B cell (primary cell): Measurements from ENCODE around the gene NAV1. TPM values are rescaled to one million over a fixed set of nuclear protein-coding genes. Genes with fewer than 3 reads are reported as not detected.

ENCODE experiments used
- ATAC-seq: fragments of 200-7000 bp; cut with Tn5 transposase; one replicate; pipeline ENCODE4 v1.10.0; 2021; ENCODE audit warnings: low read depth, mild to moderate bottlenecking, moderate number of reproducible peaks, moderate library complexity
- CTCF ChIA-PET: fragments of 350-600 bp; sonication (Branson Sonifier 250); formaldehyde crosslinking; loops from one replicate; lab custom pipeline; 2021; ENCODE audit warnings: antibody characterized with exemption, inconsistent platforms; lab: Charles Lee
- POLR2A ChIA-PET: fragments of 350-600 bp; sonication (Branson Sonifier 250); formaldehyde crosslinking; loops from one replicate; lab custom pipeline; 2021; ENCODE audit warnings: antibody characterized with exemption; lab: Charles Lee
- DNase-seq: peaks from one replicate; pipeline ENCODE4 v3.0.0; 2013
- H2AFZ ChIP-seq: 2 replicates; pipeline ENCODE4 v1.6.1; 2012; ENCODE audit warnings: mild to moderate bottlenecking, low read depth, low read length; ENCODE audit not compliant: insufficient read depth, poor library complexity, severe bottlenecking
- H3K27ac ChIP-seq, 2 donors: 1 replicate in 1 of 2; 2 replicates in 1 of 2; pipeline ENCODE4 v1.5.1; 2012 to 2013; ENCODE audit warnings: low read length in 2 of 2, mild to moderate bottlenecking in 2 of 2, moderate library complexity in 1 of 2
- H3K27me3 ChIP-seq, 4 experiments: fragments of 200-600 bp in 1 of 4; sonication (generic) in 1 of 4; replicated peaks in 1 of 4; 1 replicate in 2 of 4; 2 replicates in 2 of 4; pipeline versions ENCODE4 v1.6.1 to v1.7.0; 2013 to 2016; ENCODE audit warnings: low read length in 3 of 4, mild to moderate bottlenecking in 2 of 4, mixed read lengths in 1 of 4, moderate library complexity in 1 of 4; ENCODE audit not compliant: insufficient read depth in 4 of 4, control insufficient read depth in 3 of 4; ENCODE audit errors: control extremely low read depth in 1 of 4
- H3K36me3 ChIP-seq, 2 experiments: replicated peaks in 1 of 2; 1 replicate in 1 of 2; 2 replicates in 1 of 2; pipeline versions ENCODE4 v1.6.1 to v1.7.1; 2013; ENCODE audit warnings: low read length in 1 of 2; ENCODE audit not compliant: insufficient read depth in 2 of 2, control insufficient read depth in 1 of 2; ENCODE audit errors: control extremely low read depth in 1 of 2, extremely low read depth in 1 of 2
- H3K4me1 ChIP-seq, 2 donors: fragments of 200-600 bp in 1 of 2; sonication (generic) in 1 of 2; 1 replicate in 1 of 2; 2 replicates in 1 of 2; pipeline versions ENCODE4 v1.5.1 to v1.6.1; 2013 to 2017; ENCODE audit warnings: low read length in 2 of 2; ENCODE audit not compliant: control insufficient read depth in 2 of 2, insufficient read depth in 2 of 2
- H3K4me2 ChIP-seq: replicated peaks from 2 replicates; pipeline ENCODE3; 2012; ENCODE audit warnings: mild to moderate bottlenecking, low read depth, low read length; ENCODE audit not compliant: poor library complexity, severe bottlenecking
- H3K4me3 ChIP-seq, 5 experiments: fragments of 200-600 bp in 1 of 5; sonication (generic) in 1 of 5; 1 replicate in 3 of 5; 2 replicates in 2 of 5; pipeline versions ENCODE4 v1.5.1 to v1.7.0; 2011 to 2016; ENCODE audit warnings: low read length in 4 of 5, mild to moderate bottlenecking in 4 of 5, low read depth in 2 of 5, control low read depth in 1 of 5, moderate library complexity in 1 of 5; ENCODE audit not compliant: insufficient read depth in 1 of 5; ENCODE audit errors: control extremely low read depth in 1 of 5, extremely low read depth in 1 of 5
- H3K79me2 ChIP-seq: fragments of 200-600 bp; sonication (generic); one replicate; pipeline ENCODE4 v1.6.0; 2016; ENCODE audit warnings: low read length; ENCODE audit not compliant: control insufficient read depth, insufficient read depth
- H3K9ac ChIP-seq: fragments of 200-600 bp; sonication (generic); 2 replicates; pipeline ENCODE4 v1.6.1; 2017; ENCODE audit warnings: mild to moderate bottlenecking, low read length, moderate library complexity
- H3K9me3 ChIP-seq, 3 donors: one replicate each; pipeline versions ENCODE4 v1.6.1 to v1.7.1; 2013; ENCODE audit warnings: low read length in 2 of 3; ENCODE audit not compliant: control insufficient read depth in 2 of 3, insufficient read depth in 1 of 3; ENCODE audit errors: control extremely low read depth in 1 of 3
- H4K20me1 ChIP-seq: 2 replicates; pipeline ENCODE4 v1.6.0; 2012; ENCODE audit warnings: mild to moderate bottlenecking, low read length; ENCODE audit not compliant: insufficient read depth, control insufficient read depth, poor library complexity, severe bottlenecking
- H3K27ac Mint-ChIP-seq: one replicate; pipeline ENCODE4 v1.8.0; 2021; ENCODE audit warnings: mixed read lengths
- H3K27me3 Mint-ChIP-seq: one replicate; pipeline ENCODE4 v1.8.0; 2021; ENCODE audit warnings: mixed read lengths
- H3K4me1 Mint-ChIP-seq: one replicate; pipeline ENCODE4 v1.8.0; 2021; ENCODE audit warnings: mixed read lengths
- H3K4me3 Mint-ChIP-seq: one replicate; pipeline ENCODE4 v1.8.0; 2021; ENCODE audit warnings: mixed read lengths
- H3K9me3 Mint-ChIP-seq: one replicate; pipeline ENCODE4 v1.8.0; 2022; ENCODE audit warnings: mixed read lengths; ENCODE audit not compliant: insufficient read depth
- EZH2 ChIP-seq: IDR thresholded peaks from 2 replicates; pipeline ENCODE4 v1.6.1; 2012; ENCODE audit warnings: borderline replicate concordance, low read depth, mild to moderate bottlenecking, moderate library complexity, low read length; ENCODE audit not compliant: insufficient read depth, poor library complexity, severe bottlenecking
- WGBS: methylation state at CpG from one replicate; pipeline ENCODE4 v1.1.5; 2013; ENCODE audit warnings: missing lambda C conversion rate; ENCODE audit not compliant: insufficient coverage; 5-methylcytosine and 5-hydroxymethylcytosine counted together
- intact Hi-C: fragments of 100-400 bp; cut with micrococcal nuclease; formaldehyde crosslinking; loops from one replicate; pipeline ENCODE4 v1.10.0; 2022
- polyA plus RNA-seq: library from polyadenylated mRNA; depleted of rRNA; stranded (reverse); fragments of >200 nt; gene quantifications from 2 replicates; pipeline ENCODE4 v1.2.3, GENCODE V29; 2012
- total RNA-seq, 2 donors: library from RNA; stranded (reverse); fragments of 120-200 nt in 1 of 2; gene quantifications; 1 replicate in 1 of 2; 2 replicates in 1 of 2; pipeline versions ENCODE4 v1.2.3 to v1.2.4, GENCODE V29; 2013 to 2022
- TF ChIP-seq, protein P1 (sequence below): fragments of 200-600 bp; IDR thresholded peaks from one replicate; pipeline ENCODE4 v1.8.0; 2022; ENCODE audit warnings: antibody characterized with exemption, mild to moderate bottlenecking

The NAV1 gene
- total and polyA plus RNA-seq, 2 donors (not counting 1 experiment from before 2014, with no cell fraction given), result 1.5 to 4.3 TPM

DNA sequence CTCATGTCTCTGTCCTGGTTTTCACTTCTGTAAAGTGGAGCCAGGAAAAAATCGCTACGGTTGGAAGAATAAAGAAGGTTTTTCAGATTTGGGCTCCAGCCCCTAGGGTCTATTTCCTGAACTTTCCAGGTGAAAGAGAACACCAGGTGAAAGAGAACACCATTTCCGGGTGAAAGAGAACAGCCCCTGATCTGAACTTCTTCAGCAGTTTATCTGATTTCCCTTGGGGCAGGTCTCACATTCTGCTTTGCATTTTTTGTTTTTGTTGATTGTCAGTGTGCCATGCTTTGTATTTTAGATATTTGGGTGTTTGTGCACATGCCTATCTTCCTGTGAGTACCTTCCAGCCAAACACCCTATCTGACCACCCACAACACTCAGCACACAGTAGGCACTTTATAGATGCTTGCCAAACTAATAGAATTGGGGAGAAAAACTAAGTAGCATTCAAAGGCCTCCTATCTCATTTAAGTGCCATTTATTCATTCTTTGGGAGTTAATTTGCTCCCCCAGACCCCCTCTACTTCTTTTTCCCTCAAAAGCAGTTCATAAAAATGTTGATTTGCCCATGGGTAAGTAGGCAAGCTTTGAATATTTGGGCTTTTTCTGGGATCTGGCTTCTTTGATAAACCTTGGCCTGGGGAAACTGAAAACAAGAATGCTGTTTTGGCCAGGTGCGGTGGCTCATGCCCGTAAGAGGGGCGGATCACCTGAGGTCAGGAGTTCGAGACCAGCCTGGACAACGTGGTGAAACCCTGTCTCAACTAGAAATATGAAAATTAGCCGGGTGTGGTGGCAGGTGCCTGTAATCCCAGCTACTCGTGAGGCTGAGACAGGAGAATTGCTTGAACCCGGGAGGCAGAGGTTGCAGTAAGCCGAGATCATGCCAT lies 2.2 kb downstream of the NAV1 start:
- Histone ChIP-seq H3K4me3 (no peak overlapping the region), H3K27ac (no peak overlapping the region), H3K36me3 (no peaks in the 10 kb centered on the region), H3K4me2 (peak overlapping the region; percentile 87), H2AFZ (no peak overlapping the region), H3K9me3 (peaks cover 0 to 10% (median 0%) of the 10 kb centered on the region in 3 donors), H3K79me2 (no peaks in the 10 kb centered on the region), H3K27me3 (peaks cover 0 to 46% (median 30%) of the 10 kb centered on the region in 4 experiments), H3K4me1 (peaks cover 22 to 39% of the 10 kb centered on the region in 2 donors), H3K9ac (no peak overlapping the region), H4K20me1 (no peaks in the 10 kb centered on the region)
- Mint-ChIP-seq H3K4me3 (peak overlapping the region; percentile 85), H3K27ac (no peak overlapping the region), H3K4me1 (peaks cover 34% of the 10 kb centered on the region), H3K9me3 (no peaks in the 10 kb centered on the region), H3K27me3 (peaks cover 62% of the 10 kb centered on the region)
- intact Hi-C loops, result no loop called here
- ATAC-seq (peak; percentile 28), DNase-seq (peak; percentile 17)
- WGBS, result 71% methylated on average over 11 of the region's 12 CpGs
- ChIA-PET POLR2A (no interaction called here), CTCF (interaction anchor here (0.7 to 2.0 kb wide), 3 partner anchors 11 to 60 kb away, joined by 3 to 10 read pairs (median 6); no protein-coding TSS in a partner anchor)
- TF ChIP-seq, protein P1, sequence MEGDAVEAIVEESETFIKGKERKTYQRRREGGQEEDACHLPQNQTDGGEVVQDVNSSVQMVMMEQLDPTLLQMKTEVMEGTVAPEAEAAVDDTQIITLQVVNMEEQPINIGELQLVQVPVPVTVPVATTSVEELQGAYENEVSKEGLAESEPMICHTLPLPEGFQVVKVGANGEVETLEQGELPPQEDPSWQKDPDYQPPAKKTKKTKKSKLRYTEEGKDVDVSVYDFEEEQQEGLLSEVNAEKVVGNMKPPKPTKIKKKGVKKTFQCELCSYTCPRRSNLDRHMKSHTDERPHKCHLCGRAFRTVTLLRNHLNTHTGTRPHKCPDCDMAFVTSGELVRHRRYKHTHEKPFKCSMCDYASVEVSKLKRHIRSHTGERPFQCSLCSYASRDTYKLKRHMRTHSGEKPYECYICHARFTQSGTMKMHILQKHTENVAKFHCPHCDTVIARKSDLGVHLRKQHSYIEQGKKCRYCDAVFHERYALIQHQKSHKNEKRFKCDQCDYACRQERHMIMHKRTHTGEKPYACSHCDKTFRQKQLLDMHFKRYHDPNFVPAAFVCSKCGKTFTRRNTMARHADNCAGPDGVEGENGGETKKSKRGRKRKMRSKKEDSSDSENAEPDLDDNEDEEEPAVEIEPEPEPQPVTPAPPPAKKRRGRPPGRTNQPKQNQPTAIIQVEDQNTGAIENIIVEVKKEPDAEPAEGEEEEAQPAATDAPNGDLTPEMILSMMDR, result no peak
- no peak for TF ChIP-seq EZH2
